Measurements from ENCODE around the gene TMEM59.
"Not testable (repeated sequence)": the region's sequence is repeated elsewhere in the genome, so short reads cannot be mapped to it uniquely, and the experiment has no call there.

The TMEM59 gene, protein sequence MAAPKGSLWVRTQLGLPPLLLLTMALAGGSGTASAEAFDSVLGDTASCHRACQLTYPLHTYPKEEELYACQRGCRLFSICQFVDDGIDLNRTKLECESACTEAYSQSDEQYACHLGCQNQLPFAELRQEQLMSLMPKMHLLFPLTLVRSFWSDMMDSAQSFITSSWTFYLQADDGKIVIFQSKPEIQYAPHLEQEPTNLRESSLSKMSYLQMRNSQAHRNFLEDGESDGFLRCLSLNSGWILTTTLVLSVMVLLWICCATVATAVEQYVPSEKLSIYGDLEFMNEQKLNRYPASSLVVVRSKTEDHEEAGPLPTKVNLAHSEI

DNA sequence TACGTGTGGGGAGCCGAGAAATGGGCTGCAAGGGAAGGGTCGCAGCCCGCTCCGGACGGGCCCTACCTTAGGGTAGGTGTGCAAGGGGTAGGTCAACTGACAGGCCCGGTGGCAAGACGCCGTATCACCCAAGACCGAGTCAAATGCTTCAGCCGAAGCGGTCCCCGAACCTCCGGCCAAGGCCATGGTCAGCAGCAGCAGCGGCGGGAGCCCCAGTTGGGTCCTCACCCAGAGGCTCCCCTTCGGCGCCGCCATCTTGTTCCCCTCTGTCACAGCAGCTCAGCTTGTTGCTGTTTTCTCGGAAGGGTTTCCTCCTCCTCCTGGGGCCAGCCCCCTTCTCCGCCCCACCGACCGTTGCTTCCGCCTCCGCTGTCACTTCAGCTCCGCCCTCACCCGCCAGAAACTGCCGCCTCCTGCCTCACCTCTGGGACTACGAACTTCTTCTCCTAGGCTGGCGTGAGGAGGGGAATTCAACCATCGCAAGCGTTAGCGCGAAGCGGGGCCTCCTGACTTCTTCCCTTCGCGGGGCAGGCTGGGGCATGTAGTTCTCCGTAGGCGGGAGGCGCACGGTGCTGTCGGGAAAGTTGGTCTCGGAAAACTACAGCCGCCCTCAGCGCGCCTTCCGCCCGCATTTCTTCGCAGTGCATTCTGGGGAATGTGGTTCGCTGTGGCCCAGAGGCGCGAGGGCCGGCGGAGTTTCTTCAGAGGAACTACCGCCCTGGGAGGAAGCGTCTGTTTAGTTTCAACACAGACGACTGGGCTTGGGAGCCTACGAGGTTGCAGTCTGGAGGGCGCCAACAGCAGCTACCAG lies at the start of gene TMEM59, which contains the start of gene TCEANC2:
TSS of gene TMEM59 (minus strand) at position 271 of the 811 bp plus-strand sequence. CDS start at position 255, 16 bp downstream.
TSS of gene TCEANC2 (plus strand) at position 675 of the 811 bp plus-strand sequence. CDS start 815 bp downstream, outside the sequence.
- DNase-seq, result peak; percentile 91 to 99

GRCh38 chr1:54100500-54100899 lies 47.5 kb upstream of the TMEM59 start:
- DNase-seq, result no peak

GRCh38 chr1:54099061-54099610 lies 46.1 kb upstream of the TMEM59 start:
- DNase-seq, result no peak

GRCh38 chr1:54096877-54097240 lies 43.9 kb upstream of the TMEM59 start:
- DNase-seq, result no peak

- DNase-seq, result no peak
Measured at GRCh38 chr1:54096227-54096876, 43.3 kb upstream of the TMEM59 start.

GRCh38 chr1:54095546-54096226 lies 42.7 kb upstream of the TMEM59 start:
- no peak for DNase-seq

DNA sequence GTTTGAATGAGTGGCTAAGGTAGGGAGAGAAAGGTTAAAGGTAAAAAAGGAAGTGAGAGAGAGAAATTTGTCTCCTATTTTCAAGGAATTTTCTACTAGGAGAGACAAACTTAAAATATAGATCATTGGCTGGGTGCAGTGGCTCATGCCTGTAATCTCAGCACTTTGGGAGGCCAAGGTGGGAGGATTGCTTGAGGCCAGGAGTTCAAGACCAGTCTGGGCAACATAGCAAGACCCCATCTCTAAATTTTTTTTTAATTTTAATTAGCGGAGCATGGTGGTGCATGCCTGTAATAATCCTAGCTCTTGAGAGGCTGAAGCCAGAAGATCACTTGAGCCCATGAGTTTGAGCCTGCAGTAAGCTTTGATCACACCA lies 41.7 kb upstream of the TMEM59 start:
- not testable (repeated sequence) for DNase-seq

DNA sequence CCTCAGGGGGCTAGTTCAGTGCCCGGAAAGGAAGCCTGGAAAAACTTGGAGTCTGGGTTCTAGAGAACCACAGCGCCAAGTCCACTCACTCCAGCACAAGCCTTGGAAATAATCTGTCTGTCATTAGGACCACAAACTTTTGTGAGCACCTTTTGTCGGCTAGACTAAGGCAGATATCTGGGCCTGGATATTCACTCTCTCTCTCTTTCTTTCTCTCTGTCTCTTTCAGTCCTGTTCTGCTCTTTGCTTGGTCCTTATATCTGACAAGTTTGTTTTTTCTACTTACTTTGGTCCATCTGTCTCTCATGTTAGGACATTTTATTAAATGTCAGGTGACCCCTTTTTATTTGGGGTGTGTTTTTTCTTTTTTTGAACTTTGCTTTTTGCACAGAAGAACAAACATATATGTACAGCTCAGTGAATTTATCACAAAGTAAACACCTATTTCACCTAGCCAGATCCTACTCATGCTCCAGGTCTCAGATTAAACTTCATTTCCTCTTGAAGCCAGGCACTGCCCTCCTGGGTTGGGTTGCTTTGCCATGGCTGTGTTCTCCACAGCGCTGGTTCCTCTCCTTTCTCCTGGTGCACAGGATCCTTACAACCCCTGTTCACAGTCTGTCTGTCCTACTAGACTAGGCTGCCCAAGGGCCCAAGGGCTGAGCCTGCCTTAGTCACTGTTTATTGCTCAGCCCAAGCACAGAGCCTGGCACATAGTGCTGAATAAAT lies 41.2 kb upstream of the TMEM59 start:
- no peak for DNase-seq

GRCh38 chr1:54091666-54092065 lies 38.7 kb upstream of the TMEM59 start:
- no peak for DNase-seq

- no peak for DNase-seq
Measured at GRCh38 chr1:54088385-54088784, 35.4 kb upstream of the TMEM59 start.

GRCh38 chr1:54086754-54087153 lies 33.8 kb upstream of the TMEM59 start:
- DNase-seq, result no peak

- DNase-seq, result no peak
Measured at GRCh38 chr1:54084794-54085193, 31.8 kb upstream of the TMEM59 start.

DNA sequence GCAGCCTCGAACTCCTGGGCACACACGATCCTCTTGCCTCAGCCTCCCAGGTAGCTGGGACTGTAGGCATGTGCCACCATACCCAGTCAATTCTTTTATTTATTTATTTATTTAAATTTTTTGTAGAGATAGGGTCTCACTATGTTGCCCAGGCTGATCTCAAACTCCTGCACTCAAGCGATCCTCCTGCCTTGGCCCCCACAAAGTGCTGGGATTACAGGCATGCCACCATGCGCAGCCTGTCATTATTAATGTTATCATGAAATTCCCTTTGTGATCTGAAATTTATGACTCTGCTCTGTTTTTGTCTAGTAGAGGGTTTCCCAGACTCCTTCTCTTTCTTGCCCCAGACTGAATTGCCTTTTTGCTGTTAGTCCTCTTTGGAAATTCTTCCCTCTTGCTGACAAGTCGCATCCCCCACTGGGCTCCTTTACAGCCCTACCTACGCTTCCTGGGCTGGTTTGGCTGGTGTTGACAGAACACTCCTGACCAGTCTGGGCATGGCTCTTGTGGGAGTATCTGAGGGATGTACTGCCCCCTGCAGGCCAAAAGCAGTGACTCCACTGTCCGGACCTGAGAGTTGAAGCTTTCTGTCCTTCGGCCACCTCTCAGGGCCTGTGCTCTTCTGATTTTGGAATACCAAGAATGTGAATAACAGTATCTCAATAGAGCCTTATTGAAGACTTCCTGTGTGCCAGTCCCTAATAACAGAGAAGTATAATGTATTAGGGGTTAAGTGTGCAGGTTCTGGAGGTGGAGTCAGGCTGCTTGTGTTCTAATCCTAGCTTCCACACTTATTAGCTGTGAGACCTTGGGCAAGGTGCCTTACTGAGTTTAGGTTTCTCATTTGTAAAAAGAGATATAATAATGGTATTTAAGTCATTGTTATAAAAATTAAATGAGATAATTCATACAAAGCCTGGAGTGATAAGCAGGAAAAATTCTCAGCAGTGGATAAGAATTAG lies 28.6 kb upstream of the TMEM59 start:
- DNase-seq, result peak; percentile 31 to 46

- no peak for DNase-seq
Measured at GRCh38 chr1:54080598-54081049, 27.6 kb upstream of the TMEM59 start.

DNA sequence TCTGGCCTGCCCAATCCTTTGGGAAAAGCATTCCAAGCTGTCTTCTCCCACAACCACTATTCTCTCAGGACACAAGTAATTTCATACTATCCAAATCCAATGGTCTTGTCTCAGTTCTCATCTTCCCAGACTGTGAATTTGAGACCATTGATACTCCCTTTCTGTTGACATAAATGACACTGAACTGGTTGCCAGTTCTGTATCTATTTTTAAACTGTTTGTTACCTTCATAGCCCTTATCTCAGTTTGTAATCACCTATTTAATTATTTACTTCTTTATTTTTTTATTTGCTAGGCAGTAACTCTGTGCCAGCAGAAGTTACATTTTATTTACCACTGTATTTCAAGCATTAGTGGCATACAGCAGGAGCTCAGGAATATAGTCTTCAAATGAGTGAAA lies 24.4 kb upstream of the TMEM59 start:
- DNase-seq, result no peak

DNA sequence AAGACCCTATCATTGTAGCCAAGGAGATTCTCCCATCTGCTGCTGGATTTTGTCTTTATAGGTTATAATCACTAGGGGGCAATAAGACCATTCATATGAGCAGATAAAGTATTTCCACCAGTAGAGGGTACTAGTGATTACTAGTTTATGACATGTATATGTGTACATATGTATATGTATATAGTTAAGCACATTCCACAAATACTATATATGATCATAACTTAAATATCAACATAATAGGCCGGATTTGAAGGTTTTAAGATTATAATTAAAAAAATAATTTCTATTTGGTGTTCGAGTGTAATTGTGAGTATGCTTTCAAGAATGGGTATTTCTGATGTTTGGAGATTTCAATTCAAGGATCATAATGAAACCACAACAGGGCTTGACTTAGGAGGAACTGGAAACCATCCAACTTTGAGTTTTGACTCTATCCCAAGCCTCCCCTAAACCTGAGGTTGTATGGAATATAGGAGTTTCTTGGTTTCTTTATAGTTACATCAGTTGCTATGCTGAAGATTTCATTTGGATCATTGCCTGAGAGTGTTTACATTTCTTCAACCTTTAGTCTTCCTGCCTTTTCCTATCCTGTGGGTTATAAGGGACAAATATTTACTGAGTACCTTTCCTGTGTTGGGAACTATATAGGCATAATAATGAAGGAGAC lies 17.3 kb upstream of the TMEM59 start:
- no peak for DNase-seq

- DNase-seq, result no peak
Measured at GRCh38 chr1:54069791-54070170, 16.8 kb upstream of the TMEM59 start.

GRCh38 chr1:54064299-54064698 lies 11.3 kb upstream of the TMEM59 start:
- no peak for DNase-seq

DNA sequence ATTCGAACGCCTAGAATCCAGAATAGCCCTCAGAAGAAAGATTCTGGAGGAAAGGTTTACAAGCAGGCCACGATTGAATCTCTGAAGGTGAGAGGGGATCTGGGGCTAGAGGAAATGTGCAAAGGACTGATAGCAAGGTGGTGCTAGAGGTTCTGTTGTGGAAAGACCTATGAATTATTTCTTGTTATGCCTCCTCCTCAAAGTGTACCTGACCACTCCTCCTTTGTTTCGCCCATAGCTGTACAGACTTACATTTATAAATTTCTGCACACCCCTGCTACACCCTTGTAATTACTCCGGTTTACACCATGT lies 1.4 kb upstream of the TMEM59 start:
- no peak for DNase-seq

DNA sequence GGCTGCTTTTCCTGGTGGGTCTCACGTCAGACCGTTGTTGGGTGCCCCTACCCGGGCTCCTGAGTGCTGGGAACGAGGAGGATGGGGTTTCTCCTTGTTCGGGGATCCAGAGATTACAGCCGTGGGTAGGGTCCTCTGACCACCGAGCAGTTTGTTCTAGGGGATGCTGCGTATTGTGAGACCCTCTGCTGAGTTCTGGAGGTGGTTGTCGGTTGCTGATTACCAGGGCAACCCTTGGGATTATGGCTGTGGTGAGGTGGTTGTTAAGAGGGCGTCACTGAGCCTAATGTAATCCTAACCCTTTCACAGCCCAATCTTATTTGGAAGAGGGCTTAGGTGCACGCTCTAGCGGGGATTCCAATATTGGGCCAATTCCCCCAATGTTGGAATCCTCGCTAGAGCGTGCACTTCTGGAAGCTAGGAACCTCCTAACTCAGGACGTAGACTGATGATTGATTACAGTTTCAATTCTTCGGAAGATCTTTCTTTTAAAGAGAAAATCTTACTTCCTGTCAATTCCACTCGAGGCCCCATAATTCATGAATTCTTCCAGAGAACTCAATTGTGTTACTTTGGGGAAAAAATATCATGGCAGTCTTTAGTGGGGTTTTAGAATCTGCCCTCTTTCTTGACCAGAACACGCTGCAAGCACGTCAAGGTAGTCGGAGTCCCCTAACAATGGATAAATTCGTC lies 887 bp upstream of the TMEM59 start:
- no peak for DNase-seq
